DND-41 (cell line): ENCODE results near the gene ARHGEF4.

ENCODE experiments used
- ATAC-seq: fragments of 200-7000 bp; cut with Tn5 transposase; 3 replicates; pipeline ENCODE4 v1.9.1; 2021; ENCODE audit warnings: low read depth; ENCODE audit not compliant: insufficient read depth
- DNase-seq: peaks from one replicate; pipeline ENCODE4 v3.0.0-alpha.2; 2020
- H2AFZ ChIP-seq: 2 replicates; pipeline ENCODE4 v1.6.0; 2012; ENCODE audit warnings: low read depth, low read length
- H3K27ac ChIP-seq: 2 replicates; pipeline ENCODE4 v1.5.1; 2012; ENCODE audit warnings: low read length, inconsistent platforms
- H3K27me3 ChIP-seq: fragments of 200-600 bp; sonication (generic); 2 replicates; pipeline ENCODE4 v1.6.0; 2012; ENCODE audit warnings: low read length, mild to moderate bottlenecking, inconsistent platforms; ENCODE audit not compliant: insufficient read depth, poor library complexity
- H3K36me3 ChIP-seq: 2 replicates; pipeline ENCODE4 v1.5.1; 2012; ENCODE audit warnings: low read length, inconsistent platforms; ENCODE audit not compliant: insufficient read depth
- H3K4me1 ChIP-seq: 2 replicates; pipeline ENCODE4 v1.5.1; 2012; ENCODE audit warnings: mild to moderate bottlenecking, low read length; ENCODE audit not compliant: insufficient read depth
- H3K4me2 ChIP-seq: 2 replicates; pipeline ENCODE4 v1.6.0; 2012; ENCODE audit warnings: mild to moderate bottlenecking, moderate library complexity, low read length, inconsistent platforms; ENCODE audit not compliant: insufficient read depth
- H3K4me3 ChIP-seq, 2 experiments: fragments of 200-600 bp in 1 of 2; shearing (Covaris generic) in 1 of 2; 2 replicates each; pipeline ENCODE4 v1.5.1; 2012 to 2016; ENCODE audit warnings: inconsistent platforms in 2 of 2, low read length in 2 of 2, mild to moderate bottlenecking in 2 of 2, low read depth in 1 of 2, moderate library complexity in 1 of 2
- H3K79me2 ChIP-seq: 2 replicates; pipeline ENCODE4 v1.6.0; 2012; ENCODE audit warnings: low read length, inconsistent platforms; ENCODE audit not compliant: insufficient read depth
- H3K9ac ChIP-seq: 2 replicates; pipeline ENCODE4 v1.6.0; 2012; ENCODE audit warnings: low read depth, mild to moderate bottlenecking, inconsistent platforms, low read length, moderate library complexity
- H3K9me3 ChIP-seq: 2 replicates; pipeline ENCODE4 v1.5.1; 2012; ENCODE audit warnings: low read length, moderate library complexity, mild to moderate bottlenecking, inconsistent platforms; ENCODE audit not compliant: insufficient read depth, severe bottlenecking
- H4K20me1 ChIP-seq: 2 replicates; pipeline ENCODE4 v1.6.0; 2012; ENCODE audit warnings: low read length; ENCODE audit not compliant: insufficient read depth
- EZH2 ChIP-seq: IDR thresholded peaks from 3 replicates; pipeline ENCODE4 v1.6.1; 2012; ENCODE audit warnings: borderline replicate concordance, low read depth, mild to moderate bottlenecking, moderate library complexity, low read length, inconsistent platforms; ENCODE audit not compliant: severe bottlenecking
- TF ChIP-seq, protein P1 (sequence below): IDR thresholded peaks from 2 replicates; pipeline ENCODE4 v1.5.1; 2012; ENCODE audit warnings: borderline replicate concordance, low read length, moderate library complexity, mild to moderate bottlenecking; ENCODE audit not compliant: poor library complexity, severe bottlenecking; ENCODE audit errors: extremely low read depth

Gene ARHGEF4

DNA sequence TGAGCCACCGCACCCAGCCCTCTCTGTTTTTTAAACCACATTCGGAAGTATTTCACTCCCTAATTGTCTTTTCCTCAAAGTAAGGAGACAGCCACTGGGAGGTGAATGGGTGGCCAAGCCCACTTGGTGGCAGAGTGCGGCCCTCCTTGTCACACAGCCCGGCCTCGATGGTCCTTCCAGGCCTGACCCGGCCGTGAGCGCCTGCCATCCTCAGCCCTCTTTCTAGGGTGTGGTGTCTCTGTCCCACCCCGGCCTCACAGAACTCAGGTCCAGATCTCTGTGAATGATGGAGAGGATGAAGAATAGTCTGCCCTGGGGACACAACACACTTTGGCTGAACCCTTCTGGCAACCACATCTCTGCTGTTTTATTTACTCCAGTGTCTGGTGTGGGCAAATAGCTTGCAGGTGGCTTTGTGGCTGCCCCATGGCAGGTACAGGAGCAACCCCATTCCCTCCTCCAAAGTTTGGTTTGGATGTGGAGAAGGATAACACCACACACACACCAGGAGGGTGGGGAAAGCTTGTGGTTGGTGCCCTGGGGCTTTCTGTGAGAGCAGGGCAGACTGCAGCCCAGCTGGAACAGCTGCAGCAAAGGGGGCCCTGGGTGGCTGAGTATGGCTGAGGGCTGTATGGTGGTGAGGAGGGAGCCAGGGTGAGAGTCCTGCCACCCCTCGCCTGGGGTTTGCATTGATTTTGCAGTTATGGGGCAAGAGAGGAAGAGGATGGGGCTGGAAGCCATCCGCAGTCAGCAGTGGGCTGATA lies 167.9 kb downstream of the ARHGEF4 start:
- H3K9ac ChIP-seq: no peak overlapping the region
- peak; percentile 11 for DNase-seq
- no peaks in the 10 kb centered on the region for H3K79me2 ChIP-seq
- H3K27ac ChIP-seq: no peak overlapping the region
- no peak for TF ChIP-seq EZH2
- TF ChIP-seq, protein P1, sequence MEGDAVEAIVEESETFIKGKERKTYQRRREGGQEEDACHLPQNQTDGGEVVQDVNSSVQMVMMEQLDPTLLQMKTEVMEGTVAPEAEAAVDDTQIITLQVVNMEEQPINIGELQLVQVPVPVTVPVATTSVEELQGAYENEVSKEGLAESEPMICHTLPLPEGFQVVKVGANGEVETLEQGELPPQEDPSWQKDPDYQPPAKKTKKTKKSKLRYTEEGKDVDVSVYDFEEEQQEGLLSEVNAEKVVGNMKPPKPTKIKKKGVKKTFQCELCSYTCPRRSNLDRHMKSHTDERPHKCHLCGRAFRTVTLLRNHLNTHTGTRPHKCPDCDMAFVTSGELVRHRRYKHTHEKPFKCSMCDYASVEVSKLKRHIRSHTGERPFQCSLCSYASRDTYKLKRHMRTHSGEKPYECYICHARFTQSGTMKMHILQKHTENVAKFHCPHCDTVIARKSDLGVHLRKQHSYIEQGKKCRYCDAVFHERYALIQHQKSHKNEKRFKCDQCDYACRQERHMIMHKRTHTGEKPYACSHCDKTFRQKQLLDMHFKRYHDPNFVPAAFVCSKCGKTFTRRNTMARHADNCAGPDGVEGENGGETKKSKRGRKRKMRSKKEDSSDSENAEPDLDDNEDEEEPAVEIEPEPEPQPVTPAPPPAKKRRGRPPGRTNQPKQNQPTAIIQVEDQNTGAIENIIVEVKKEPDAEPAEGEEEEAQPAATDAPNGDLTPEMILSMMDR: no peak
- H3K27me3 ChIP-seq: peaks cover 3% of the 10 kb centered on the region
- H3K4me3 ChIP-seq: no peak overlapping the region
- H3K9me3 ChIP-seq: no peaks in the 10 kb centered on the region
- H3K36me3 ChIP-seq: no peaks in the 10 kb centered on the region
- no peaks in the 10 kb centered on the region for H3K4me1 ChIP-seq
- H2AFZ ChIP-seq: no peak overlapping the region
- H4K20me1 ChIP-seq: no peaks in the 10 kb centered on the region
- peak; percentile 66; the same call in 2 of the 3 replicates for ATAC-seq
- H3K4me2 ChIP-seq: no peak overlapping the region

DNA sequence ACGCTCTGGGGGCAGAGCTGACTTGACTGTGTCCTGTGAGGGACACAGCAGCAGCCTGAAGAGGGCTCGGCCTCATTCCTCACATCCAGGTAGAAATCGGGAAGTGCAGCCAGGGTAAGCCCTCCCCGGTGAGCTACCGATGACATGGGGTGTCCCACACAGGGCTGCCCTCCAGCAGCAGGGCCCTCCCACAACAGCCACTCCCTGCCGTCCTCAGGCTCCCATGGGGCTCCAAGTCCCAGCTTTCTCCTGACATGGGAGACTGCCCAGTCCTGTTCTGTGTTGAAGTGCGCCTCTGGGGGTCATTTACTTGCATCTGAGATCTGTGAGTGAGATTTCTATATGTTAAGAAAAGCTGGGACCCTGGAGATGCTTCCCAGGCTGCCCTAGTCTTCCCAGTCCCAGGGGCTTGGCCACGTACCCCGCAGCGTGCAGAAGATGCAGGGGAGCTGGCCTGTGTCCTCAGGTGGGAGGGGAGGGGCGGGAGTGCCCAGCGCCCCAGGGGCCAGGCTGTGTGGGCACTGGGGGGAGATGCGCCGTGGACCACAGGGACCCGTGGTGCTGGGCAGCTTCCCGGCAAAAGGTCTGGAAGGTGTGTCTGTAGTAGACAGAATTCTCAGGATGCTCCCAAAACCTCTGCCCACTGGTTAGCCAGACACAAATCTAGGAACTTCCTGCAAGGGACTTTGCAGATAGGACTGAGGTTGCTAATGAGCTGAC lies 168.7 kb downstream of the ARHGEF4 start:
- Histone ChIP-seq H4K20me1 (no peaks in the 10 kb centered on the region), H3K4me2 (no peak overlapping the region), H3K79me2 (no peaks in the 10 kb centered on the region), H3K4me3 (no peak overlapping the region), H3K36me3 (no peaks in the 10 kb centered on the region), H3K27ac (no peak overlapping the region), H2AFZ (no peak overlapping the region), H3K9me3 (no peaks in the 10 kb centered on the region), H3K9ac (no peak overlapping the region), H3K4me1 (peaks cover 6% of the 10 kb centered on the region), H3K27me3 (peaks cover 3% of the 10 kb centered on the region)
- ATAC-seq (no peak), DNase-seq (no peak)
- TF ChIP-seq, protein P1: no peak
- no peak for TF ChIP-seq EZH2

DNA sequence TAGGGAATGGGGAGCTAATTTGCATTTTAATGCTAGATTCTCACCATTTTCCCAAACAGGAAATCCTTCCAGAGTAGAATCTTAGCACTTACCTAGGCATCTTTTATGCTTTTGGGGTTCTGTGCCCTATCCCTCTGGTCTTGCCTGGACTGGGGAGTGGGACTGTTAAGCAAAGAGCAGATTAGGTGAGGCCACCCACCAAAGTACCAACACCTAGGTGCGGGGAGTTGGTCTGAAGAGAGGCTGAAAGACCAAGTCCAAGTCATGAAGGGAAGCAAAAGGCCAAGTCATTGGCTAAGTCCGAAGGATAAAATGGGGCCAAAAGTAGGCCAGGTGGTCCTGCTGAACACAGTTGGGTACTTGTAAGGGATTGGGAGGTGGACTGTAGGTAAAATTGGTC lies 169.8 kb downstream of the ARHGEF4 start:
- H3K4me1 ChIP-seq: peaks cover 18% of the 10 kb centered on the region
- H4K20me1 ChIP-seq: no peaks in the 10 kb centered on the region
- TF ChIP-seq, protein P1: no peak
- TF ChIP-seq EZH2: no peak
- H3K27ac ChIP-seq: no peak overlapping the region
- H3K36me3 ChIP-seq: no peaks in the 10 kb centered on the region
- no peak overlapping the region for H3K4me3 ChIP-seq
- no peaks in the 10 kb centered on the region for H3K27me3 ChIP-seq
- DNase-seq (no peak), ATAC-seq (no peak)
- no peaks in the 10 kb centered on the region for H3K79me2 ChIP-seq
- H2AFZ ChIP-seq: no peak overlapping the region
- H3K9me3 ChIP-seq: no peaks in the 10 kb centered on the region
- H3K4me2 ChIP-seq: no peak overlapping the region
- H3K9ac ChIP-seq: no peak overlapping the region
